Middle frontal gyrus (tissue), 1 donor: Measurements from ENCODE around the gene KCNH3.
"Not testable (repeated sequence)": the region's sequence is repeated elsewhere in the genome, so short reads cannot be mapped to it uniquely, and the experiment has no call there.

Experiments
- DNase-seq: peaks from one replicate; pipeline ENCODE4 v3.0.0-alpha.2; 2015; ENCODE audit warnings: low spot score; ENCODE audit errors: extremely low spot score

The KCNH3 gene

GRCh38 chr12:49584591-49584990 is 45.8 kb downstream of the KCNH3 start:
- no peak for DNase-seq

GRCh38 chr12:49585477-49586459 is 46.9 kb downstream of the KCNH3 start:
- no peak for DNase-seq

GRCh38 chr12:49587174-49587908 is 48.5 kb downstream of the KCNH3 start:
- DNase-seq, result no peak

- DNase-seq, result no peak
These were observed 49.5 kb downstream of the KCNH3 start for GRCh38 chr12:49588281-49588680.

- DNase-seq, result no peak
These were observed 50.1 kb downstream of the KCNH3 start for GRCh38 chr12:49588721-49589516.

GRCh38 chr12:49598527-49598926 is 59.7 kb downstream of the KCNH3 start:
- DNase-seq, result no peak

GRCh38 chr12:49599961-49600360 is 61.1 kb downstream of the KCNH3 start:
- no peak for DNase-seq

- no peak for DNase-seq
These were observed 64.9 kb downstream of the KCNH3 start for GRCh38 chr12:49603721-49604120.

GRCh38 chr12:49604856-49605255 is 66.0 kb downstream of the KCNH3 start:
- no peak for DNase-seq

- not testable (repeated sequence) for DNase-seq
These were observed 66.7 kb downstream of the KCNH3 start, which contains the start of gene FAM186B for GRCh38 chr12:49605539-49605938. Gene FAM186B, minus strand, starts transcription at chr12:49605639. Its CDS starts 162 bp downstream, at chr12:49605477.
